Measurements from ENCODE around the gene CMKLR1. TPM values are rescaled to one million over a fixed set of nuclear protein-coding genes. Genes with fewer than 3 reads are reported as not detected.

The CMKLR1 gene, protein sequence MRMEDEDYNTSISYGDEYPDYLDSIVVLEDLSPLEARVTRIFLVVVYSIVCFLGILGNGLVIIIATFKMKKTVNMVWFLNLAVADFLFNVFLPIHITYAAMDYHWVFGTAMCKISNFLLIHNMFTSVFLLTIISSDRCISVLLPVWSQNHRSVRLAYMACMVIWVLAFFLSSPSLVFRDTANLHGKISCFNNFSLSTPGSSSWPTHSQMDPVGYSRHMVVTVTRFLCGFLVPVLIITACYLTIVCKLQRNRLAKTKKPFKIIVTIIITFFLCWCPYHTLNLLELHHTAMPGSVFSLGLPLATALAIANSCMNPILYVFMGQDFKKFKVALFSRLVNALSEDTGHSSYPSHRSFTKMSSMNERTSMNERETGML
- not detected in 2 replicates for total RNA-seq

GRCh38 chr12:108338915-108339657 is at the start of gene CMKLR1:
Gene CMKLR1, minus strand, starts transcription at chr12:108339311. Its CDS starts 45,720 bp downstream, at chr12:108293591.
- intact Hi-C loops (cut with micrococcal nuclease), result no loop called here

DNA sequence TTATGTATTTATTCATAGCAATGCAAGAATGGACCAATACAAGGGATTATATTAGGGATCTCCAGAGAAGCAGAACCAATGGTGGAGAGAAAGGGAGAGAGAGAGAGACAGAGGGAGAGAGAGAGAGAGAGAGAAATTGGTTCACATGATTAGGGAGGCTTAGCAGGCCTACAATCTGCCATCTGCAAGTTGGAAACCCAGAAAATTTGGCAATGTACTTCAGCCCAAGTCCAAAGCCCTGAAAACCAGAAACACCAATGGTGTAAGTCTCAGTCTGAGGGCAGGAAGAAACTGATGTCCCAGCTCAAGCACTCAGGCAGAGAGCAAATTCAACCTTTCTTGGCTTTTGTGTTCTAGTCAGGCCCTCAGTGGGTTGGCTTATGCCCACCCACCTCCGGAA is 48.7 kb upstream of the CMKLR1 start:
- intact Hi-C loops (cut with micrococcal nuclease), result no loop called here

- intact Hi-C loops (cut with micrococcal nuclease), result no loop called here
These were observed 47.7 kb upstream of the CMKLR1 start for GRCh38 chr12:108386709-108387360.

GRCh38 chr12:108382437-108382801 is 43.3 kb upstream of the CMKLR1 start:
- intact Hi-C loops (cut with micrococcal nuclease), result no loop called here

- intact Hi-C loops (cut with micrococcal nuclease), result no loop called here
These were observed 42.8 kb upstream of the CMKLR1 start for GRCh38 chr12:108381787-108382436.

DNA sequence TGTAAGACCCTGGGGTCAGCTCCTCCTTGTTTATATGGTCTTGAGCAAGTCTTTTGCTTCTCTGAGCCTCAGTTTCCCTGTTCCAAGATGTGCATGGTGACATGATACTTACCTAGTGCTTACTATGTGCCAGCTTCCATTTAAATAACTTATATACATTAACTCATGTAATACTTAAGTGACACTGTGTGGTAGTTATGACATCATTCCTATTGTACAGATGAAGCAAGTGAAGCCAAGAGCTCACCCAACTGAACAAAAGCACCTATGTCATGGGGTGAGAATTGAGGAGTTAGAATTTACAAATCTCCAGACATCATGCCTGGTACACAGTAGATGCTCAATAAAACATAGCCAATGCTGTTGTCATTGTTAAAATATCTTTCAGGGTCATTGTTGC is 41.3 kb upstream of the CMKLR1 start:
- intact Hi-C loops (cut with micrococcal nuclease), result no loop called here

- intact Hi-C loops (cut with micrococcal nuclease), result no loop called here
These were observed 40.7 kb upstream of the CMKLR1 start for GRCh38 chr12:108379823-108380222.

DNA sequence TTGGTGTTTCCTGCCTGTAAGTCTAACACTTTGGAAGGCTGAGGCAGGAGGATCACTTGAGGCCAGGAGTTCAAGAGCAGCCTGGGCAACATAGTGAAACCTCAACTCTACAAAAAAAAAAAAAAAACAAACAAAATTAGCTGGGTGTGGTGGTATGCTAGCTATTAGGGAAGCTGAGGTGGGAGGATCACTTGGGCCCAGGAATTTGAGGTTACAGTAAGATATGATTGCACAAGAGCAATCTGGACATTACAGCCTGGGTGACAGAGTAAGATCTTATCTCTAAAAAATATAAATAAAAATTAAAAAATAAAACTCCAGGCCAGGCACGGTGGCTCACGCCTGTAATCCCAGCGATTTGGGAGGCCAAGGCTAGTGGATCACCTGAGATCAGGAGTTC is 39.8 kb upstream of the CMKLR1 start:
- intact Hi-C loops (cut with micrococcal nuclease), result no loop called here

GRCh38 chr12:108377260-108377659 is 38.1 kb upstream of the CMKLR1 start:
- intact Hi-C loops (cut with micrococcal nuclease), result no loop called here

- intact Hi-C loops (cut with micrococcal nuclease), result no loop called here
These were observed 37.0 kb upstream of the CMKLR1 start for GRCh38 chr12:108375986-108376663.

GRCh38 chr12:108374596-108375320 is 35.6 kb upstream of the CMKLR1 start:
- intact Hi-C loops (cut with micrococcal nuclease), result no loop called here

- intact Hi-C loops (cut with micrococcal nuclease), result no loop called here
These were observed 34.0 kb upstream of the CMKLR1 start for GRCh38 chr12:108373111-108373510.

DNA sequence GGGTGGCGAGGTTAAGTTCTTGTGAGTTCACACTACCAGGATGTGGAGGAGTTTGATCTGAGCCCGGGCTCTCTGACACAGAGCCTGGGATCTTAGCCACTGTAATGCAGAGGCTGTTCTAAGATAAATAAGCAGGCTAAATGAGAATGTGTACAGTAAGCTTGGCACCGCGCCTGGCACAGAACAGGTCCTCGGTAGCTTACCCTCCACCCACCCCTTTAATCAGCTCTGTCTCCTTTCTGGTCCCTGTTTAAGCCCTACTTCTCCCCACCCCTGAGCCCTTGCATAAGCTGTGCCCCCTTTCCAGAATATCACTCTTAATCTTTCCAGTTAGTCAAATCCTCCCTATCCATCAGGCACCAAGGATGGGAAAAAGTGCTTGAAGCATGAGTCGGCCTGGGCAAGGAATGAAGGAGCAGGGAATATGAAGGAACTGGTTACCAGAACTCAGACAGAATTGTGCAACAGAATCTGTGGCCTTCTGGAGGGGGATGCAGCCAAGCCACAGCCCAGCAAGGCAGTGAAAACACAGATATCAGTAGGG is 32.8 kb upstream of the CMKLR1 start:
- intact Hi-C loops (cut with micrococcal nuclease), result no loop called here

DNA sequence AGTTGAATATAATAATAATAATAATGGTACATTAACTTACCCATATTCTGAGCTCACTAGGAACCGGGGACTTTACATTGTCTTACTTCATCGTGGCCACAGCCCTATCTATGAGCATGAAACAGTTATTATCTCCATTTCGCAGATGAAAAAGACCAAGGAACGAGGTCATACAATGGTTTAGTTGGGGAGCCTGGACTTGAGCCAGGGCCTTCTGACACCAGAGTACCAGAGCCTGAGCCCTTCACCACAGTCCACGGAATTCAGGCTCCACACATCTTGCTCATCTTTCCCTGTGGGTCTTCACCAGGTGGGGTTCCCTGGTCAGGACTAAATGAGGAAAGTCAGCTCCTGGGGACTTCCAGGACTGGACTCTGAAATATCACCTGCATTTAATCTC is 31.3 kb upstream of the CMKLR1 start:
- intact Hi-C loops (cut with micrococcal nuclease), result no loop called here

DNA sequence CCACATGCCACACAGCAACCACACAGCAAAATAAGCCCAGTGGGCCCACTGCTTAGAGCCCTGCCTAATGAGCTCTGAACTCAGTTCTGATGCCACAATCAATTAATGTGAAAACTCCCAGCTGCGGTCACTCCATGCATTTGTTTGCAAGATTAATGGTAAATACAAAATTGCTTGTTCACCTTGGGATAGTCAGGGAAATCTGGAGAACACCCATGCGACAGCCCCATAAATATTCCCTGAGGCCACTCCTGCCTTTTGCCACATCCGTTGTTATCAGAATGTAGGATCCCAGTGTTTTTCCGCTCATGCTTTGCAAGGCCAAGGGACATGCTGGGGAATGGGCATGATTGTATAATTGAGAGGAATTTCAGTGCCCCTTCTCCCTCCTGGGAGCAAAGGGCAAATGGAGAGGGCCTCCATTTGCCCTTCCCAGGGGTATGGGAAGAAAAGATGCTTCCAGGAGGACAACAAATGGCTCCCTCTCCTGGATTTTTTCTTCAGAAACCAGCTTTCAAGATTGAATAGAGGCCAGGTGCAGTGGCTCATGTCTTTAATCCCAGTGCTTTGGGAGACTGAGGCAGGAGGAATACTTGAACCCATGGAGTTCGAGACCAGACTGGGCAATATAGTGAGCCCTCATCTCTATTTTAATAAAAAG is 30.8 kb upstream of the CMKLR1 start:
- intact Hi-C loops (cut with micrococcal nuclease), result no loop called here

DNA sequence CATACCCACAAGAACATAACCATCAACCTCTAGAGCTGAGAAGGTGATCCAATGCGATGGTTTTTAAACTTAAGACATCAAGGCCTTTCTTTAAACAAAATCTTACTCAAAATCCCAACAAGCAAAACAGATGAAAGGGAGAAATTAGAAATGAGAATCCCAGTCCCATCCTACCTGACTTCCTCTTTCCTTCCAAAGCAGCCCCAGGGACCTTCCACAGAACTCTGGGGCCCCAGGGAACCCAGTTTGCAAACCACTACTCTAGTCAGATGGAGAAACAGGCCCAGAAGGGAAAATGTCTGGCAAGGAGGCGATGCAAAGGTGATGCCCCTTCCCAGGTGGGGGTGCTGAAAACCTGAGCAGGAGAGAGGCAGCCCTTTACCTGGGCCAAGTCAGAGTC is 29.0 kb upstream of the CMKLR1 start:
- intact Hi-C loops (cut with micrococcal nuclease), result no loop called here

GRCh38 chr12:108367436-108367835 is 28.3 kb upstream of the CMKLR1 start:
- intact Hi-C loops (cut with micrococcal nuclease), result no loop called here

DNA sequence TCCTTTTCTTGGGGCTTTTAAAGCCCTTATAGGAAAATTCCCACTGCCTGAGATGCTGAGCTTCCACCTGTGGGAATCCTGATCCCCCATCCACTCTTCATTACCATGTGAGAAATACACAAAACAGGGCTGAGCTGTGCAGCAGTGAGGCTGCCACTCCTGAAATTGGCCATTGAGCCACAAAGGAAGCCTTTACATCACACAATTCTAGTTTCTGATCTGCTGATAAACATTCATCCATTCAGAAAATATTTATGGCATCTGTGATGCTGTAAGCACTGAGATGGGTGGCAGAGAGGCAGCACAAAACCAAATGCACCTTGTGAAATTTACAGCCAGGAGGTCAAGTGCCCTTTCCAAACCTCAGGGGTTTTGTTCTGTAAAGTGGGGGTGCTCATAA is 26.2 kb upstream of the CMKLR1 start:
- intact Hi-C loops (cut with micrococcal nuclease), result no loop called here

DNA sequence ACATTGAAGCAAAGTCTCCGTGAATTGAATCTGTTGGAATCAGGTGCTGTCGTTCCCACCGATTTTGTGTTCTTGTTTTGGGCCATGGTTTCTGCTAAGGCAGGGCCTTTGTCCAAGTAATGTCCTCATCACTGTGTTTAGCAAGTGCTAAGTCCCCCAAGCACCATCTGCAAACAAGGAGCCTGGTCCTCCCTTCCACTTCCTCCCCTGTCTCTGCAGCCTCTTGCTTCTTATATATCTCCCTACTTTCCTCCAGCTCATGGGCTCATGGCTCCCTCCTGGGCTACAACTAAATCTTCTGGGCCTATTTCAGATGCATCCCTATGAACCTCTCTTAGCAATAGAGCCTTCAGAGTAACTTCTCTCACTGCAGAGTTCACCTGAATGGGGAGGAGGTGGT is 25.8 kb upstream of the CMKLR1 start:
- intact Hi-C loops (cut with micrococcal nuclease), result no loop called here

DNA sequence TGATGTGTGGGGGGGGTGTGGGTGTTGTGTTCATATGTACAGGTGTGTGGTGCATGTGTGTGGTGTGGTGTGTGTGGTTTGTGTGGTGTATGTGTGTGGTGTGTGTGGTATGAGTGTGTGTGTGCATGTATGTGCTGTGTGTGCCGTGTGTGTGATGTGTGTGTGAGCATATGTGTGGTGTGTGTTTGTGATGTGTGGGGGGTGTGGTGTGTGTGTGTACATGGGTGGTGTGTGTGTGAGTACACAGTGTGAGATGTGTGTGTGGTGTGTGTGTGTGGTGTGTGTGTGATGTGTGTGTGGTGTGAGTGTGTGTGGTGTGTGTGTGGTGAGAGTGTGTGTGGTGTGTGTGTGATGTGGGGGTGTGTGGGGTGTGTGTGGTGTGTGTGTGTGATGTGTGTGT is 24.5 kb upstream of the CMKLR1 start:
- intact Hi-C loops (cut with micrococcal nuclease), result no loop called here

Measured in T-helper 2 cell treated with Interferon-gamma antibody and Interleukin-4, amounts not matched to agents 100 ng/mL and 5 ng/mL, for 36 hours (primary cell).